ENCODE data around the gene NUP205. TPM values are rescaled to one million over a fixed set of nuclear protein-coding genes. Genes with fewer than 3 reads are reported as not detected.

NUP205 gene
- total and polyA plus RNA-seq, 2 of the 13 experiments (the other 11 are each of a cell fraction or from before 2014, with no cell fraction given): 46.2 to 87.2 TPM

DNA sequence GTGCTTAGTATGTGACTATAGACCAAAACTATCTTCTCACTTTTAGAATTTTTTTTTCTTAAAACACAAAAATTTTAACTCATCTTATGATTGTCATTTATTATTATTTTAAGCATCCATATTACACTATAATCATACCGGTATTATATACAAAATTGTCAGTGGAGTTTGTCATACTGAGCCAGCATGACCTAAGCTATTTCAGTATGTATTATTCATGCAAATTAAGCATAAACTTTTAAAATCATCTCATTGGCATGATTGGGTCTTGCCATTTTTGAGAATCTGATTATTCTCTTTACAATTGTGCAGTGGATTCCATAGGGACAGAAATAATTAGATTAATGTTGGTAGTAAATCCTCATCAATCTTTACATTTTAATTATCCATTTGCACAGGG lies 58.4 kb downstream of the NUP205 start (continued):
- TF ChIP-seq SMARCC2 (IDR thresholded peaks at IDR 0.05) (no peak), JUNB (CRISPR knock-in tag; IDR thresholded peaks at IDR 0.05; ENCODE audit: borderline replicate concordance) (no peak), NFATC3 (CRISPR knock-in tag; IDR thresholded peaks at IDR 0.05) (no peak), ATAD3A (CRISPR knock-in tag; IDR thresholded peaks at IDR 0.05) (no peak)
- TF ChIP-seq, protein P1, sequence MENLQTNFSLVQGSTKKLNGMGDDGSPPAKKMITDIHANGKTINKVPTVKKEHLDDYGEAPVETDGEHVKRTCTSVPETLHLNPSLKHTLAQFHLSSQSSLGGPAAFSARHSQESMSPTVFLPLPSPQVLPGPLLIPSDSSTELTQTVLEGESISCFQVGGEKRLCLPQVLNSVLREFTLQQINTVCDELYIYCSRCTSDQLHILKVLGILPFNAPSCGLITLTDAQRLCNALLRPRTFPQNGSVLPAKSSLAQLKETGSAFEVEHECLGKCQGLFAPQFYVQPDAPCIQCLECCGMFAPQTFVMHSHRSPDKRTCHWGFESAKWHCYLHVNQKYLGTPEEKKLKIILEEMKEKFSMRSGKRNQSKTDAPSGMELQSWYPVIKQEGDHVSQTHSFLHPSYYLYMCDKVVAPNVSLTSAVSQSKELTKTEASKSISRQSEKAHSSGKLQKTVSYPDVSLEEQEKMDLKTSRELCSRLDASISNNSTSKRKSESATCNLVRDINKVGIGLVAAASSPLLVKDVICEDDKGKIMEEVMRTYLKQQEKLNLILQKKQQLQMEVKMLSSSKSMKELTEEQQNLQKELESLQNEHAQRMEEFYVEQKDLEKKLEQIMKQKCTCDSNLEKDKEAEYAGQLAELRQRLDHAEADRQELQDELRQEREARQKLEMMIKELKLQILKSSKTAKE (CRISPR knock-in tag; IDR thresholded peaks at IDR 0.05; ENCODE audit: borderline replicate concordance): no peak

DNA sequence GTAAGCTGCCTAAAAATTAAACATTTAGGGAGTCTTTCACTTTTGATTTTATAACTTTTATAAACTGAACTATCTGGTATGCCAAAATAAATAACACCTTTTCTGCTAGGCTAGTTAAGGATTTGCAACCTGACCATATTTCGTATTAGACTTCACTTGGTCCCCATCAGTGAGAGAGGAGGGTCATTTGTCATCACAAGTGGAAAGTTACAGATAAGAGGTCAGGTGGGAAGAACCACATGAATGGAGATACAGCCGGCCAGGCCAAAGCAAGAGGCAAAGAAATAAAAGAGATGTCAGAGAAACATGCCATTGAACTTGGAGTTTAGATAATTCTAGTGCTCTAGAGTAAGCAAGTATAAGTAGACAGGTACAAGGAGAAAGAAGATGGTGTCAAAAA lies 60.1 kb downstream of the NUP205 start:
- Histone ChIP-seq H3K4me2 (ENCODE audit: low read depth, low read length) (no peak overlapping the region), H3K36me3 (replicated peaks in 1 of 2; ENCODE audit: control insufficient read depth in 1 of 2, insufficient read depth in 2 of 2, low read length in 2 of 2) (peaks cover 5 to 65% of the 10 kb centered on the region in 2 experiments), H3K27ac (ENCODE audit: extremely low read length, insufficient read depth, low read length) (no peak overlapping the region), H2AFZ (ENCODE audit: low read length) (no peak overlapping the region), H4K20me1 (ENCODE audit: insufficient read depth, low read length) (no peaks in the 10 kb centered on the region), H3K79me2 (ENCODE audit: insufficient read depth, low read length) (no peaks in the 10 kb centered on the region), H3K4me1 (ENCODE audit: insufficient read depth, low read length) (no peaks in the 10 kb centered on the region), H3K27me3 (ENCODE audit: control insufficient read depth in 1 of 2, insufficient read depth in 2 of 2, low read length in 2 of 2) (no peaks in the 10 kb centered on the region), H3K9ac (ENCODE audit: insufficient read depth, low read depth, low read length) (no peak overlapping the region), H3K4me3 (replicated peaks in 1 of 3; ENCODE audit: insufficient read depth in 1 of 3, low read depth in 2 of 3, low read length in 3 of 3) (no peak overlapping the region), H3K9me3 (ENCODE audit: low read length) (no peaks in the 10 kb centered on the region)
- FAIRE-seq: no peak
- in situ Hi-C loops (cut with HindIII; ENCODE audit: extremely low pct_ligation_motif_present, low pct_unique_long_range_greater_than_20kb): no loop called here
- ATAC-seq: no peak
- ChIA-PET CTCF (ENCODE audit: low intra/inter-chr PET ratio, low total read pairs) (no interaction called here), POLR2A (no interaction called here)
- no TSS peak for BruUV-seq (replicated peaks)
- WGBS (ENCODE audit: low lambda C conversion rate): 94% methylated on average over 2 of the region's 2 CpGs
- DNase-seq (ENCODE audit: low spot score): no peak
- TF ChIP-seq, protein P2, sequence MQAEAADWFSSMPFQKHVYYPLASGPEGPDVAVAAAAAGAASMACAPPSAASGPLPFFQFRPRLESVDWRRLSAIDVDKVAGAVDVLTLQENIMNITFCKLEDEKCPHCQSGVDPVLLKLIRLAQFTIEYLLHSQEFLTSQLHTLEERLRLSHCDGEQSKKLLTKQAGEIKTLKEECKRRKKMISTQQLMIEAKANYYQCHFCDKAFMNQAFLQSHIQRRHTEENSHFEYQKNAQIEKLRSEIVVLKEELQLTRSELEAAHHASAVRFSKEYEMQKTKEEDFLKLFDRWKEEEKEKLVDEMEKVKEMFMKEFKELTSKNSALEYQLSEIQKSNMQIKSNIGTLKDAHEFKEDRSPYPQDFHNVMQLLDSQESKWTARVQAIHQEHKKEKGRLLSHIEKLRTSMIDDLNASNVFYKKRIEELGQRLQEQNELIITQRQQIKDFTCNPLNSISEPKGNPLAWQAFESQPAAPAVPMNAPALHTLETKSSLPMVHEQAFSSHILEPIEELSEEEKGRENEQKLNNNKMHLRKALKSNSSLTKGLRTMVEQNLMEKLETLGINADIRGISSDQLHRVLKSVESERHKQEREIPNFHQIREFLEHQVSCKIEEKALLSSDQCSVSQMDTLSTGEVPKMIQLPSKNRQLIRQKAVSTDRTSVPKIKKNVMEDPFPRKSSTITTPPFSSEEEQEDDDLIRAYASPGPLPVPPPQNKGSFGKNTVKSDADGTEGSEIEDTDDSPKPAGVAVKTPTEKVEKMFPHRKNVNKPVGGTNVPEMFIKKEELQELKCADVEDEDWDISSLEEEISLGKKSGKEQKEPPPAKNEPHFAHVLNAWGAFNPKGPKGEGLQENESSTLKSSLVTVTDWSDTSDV (CRISPR knock-in tag; IDR thresholded peaks at IDR 0.05): no peak
- TF ChIP-seq, protein P3, sequence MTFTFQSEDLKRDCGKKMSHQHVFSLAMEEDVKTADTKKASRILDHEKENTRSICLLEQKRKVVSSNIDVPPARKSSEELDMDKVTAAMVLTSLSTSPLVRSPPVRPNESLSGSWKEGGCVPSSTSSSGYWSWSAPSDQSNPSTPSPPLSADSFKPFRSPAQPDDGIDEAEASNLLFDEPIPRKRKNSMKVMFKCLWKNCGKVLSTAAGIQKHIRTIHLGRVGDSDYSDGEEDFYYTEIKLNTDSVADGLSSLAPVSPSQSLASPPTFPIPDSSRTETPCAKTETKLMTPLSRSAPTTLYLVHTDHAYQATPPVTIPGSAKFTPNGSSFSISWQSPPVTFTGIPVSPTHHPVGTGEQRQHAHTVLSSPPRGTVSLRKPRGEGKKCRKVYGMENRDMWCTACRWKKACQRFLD (CRISPR knock-in tag; IDR thresholded peaks at IDR 0.05; ENCODE audit: borderline replicate concordance): no peak
- no peak for TF ChIP-seq SAFB2 (CRISPR knock-in tag; IDR thresholded peaks at IDR 0.05; ENCODE audit: borderline replicate concordance, low read depth)
- TF ChIP-seq, protein P4, sequence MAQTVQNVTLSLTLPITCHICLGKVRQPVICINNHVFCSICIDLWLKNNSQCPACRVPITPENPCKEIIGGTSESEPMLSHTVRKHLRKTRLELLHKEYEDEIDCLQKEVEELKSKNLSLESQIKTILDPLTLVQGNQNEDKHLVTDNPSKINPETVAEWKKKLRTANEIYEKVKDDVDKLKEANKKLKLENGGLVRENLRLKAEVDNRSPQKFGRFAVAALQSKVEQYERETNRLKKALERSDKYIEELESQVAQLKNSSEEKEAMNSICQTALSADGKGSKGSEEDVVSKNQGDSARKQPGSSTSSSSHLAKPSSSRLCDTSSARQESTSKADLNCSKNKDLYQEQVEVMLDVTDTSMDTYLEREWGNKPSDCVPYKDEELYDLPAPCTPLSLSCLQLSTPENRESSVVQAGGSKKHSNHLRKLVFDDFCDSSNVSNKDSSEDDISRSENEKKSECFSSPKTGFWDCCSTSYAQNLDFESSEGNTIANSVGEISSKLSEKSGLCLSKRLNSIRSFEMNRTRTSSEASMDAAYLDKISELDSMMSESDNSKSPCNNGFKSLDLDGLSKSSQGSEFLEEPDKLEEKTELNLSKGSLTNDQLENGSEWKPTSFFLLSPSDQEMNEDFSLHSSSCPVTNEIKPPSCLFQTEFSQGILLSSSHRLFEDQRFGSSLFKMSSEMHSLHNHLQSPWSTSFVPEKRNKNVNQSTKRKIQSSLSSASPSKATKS (CRISPR knock-in tag; IDR thresholded peaks at IDR 0.05): no peak
- intact Hi-C loops (cut with micrococcal nuclease; ENCODE audit: unreplicated experiment): no loop called here

All from HepG2 (cell line).